GM12891 (cell line): ENCODE results near the gene PPP2R2B.

ENCODE experiments used
- POLR2A ChIP-seq: IDR thresholded peaks from 2 replicates; pipeline ENCODE4 v1.6.1; 2011; ENCODE audit warnings: low read depth, low read length, control low read depth
- TAF1 ChIP-seq: IDR thresholded peaks from 2 replicates; pipeline ENCODE4 v1.6.1; 2011; ENCODE audit warnings: low read depth, low read length, control low read depth

- no peak for TF ChIP-seq POLR2A
- no peak for TF ChIP-seq TAF1
Observed at GRCh38 chr5:146588331-146589027, 290.1 kb downstream of the PPP2R2B start.
